GM23248 (cell line): Measurements from ENCODE around the gene HTR3B.

Experiments
- EZH2 ChIP-seq: fragments of 200-600 bp; sonication (generic); IDR thresholded peaks from 2 replicates; pipeline ENCODE4 v1.6.1; 2018; ENCODE audit warnings: antibody characterized with exemption, mild to moderate bottlenecking; ENCODE audit not compliant: insufficient read depth, poor library complexity, severe bottlenecking
- EZH2phosphoT487 ChIP-seq: fragments of 200-600 bp; sonication (generic); IDR thresholded peaks from 2 replicates; pipeline ENCODE4 v1.6.1; 2018; ENCODE audit warnings: antibody characterized with exemption, moderate library complexity, mild to moderate bottlenecking, low read depth; ENCODE audit not compliant: insufficient read depth

DNA sequence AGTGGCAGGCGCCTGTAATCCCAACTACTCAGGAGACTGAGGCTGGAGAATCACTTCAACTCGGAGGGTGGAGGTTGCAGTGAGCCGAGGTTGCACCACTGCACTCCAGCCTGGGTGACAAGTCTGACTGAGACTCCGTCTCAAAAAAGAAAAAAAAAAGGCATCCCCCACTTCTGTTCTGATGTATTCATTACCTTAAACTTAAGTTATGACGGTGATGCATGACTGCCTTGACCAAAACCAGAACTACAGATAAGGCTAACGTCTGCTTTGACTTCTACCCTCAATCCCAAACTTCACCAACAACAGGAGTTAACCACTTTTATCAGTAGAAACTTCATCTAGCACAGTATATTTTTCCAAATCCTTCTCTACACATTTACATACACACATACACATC is 80.2 kb downstream of the HTR3B start:
- TF ChIP-seq EZH2 (no peak), EZH2phosphoT487 (no peak)
